Nephron (organoid): Measurements from ENCODE around the gene PPP1R1A.

Experiments
- H3K27ac Mint-ChIP-seq, 3 experiments: 2 replicates each; pipeline ENCODE4 v1.8.0; 2020; ENCODE audit warnings: mixed read lengths in 3 of 3, mild to moderate bottlenecking in 2 of 3, moderate library complexity in 1 of 3
- H3K27me3 Mint-ChIP-seq: 2 replicates; pipeline ENCODE4 v1.8.0; 2021; ENCODE audit warnings: low read depth, mild to moderate bottlenecking, moderate library complexity, mixed read lengths
- H3K36me3 Mint-ChIP-seq: 2 replicates; pipeline ENCODE4 v1.8.0; 2020; ENCODE audit warnings: low read depth, mixed read lengths
- H3K4me1 Mint-ChIP-seq: 2 replicates; pipeline ENCODE4 v1.8.0; 2020; ENCODE audit warnings: mixed read lengths
- H3K4me3 Mint-ChIP-seq, 3 experiments: 2 replicates each; pipeline ENCODE4 v1.8.0; 2020; ENCODE audit warnings: mild to moderate bottlenecking in 3 of 3, mixed read lengths in 3 of 3, moderate library complexity in 2 of 3
- H3K9me3 Mint-ChIP-seq: 2 replicates; pipeline ENCODE4 v1.8.0; 2020; ENCODE audit warnings: mixed read lengths
- TF ChIP-seq, protein P1 (sequence below), 3 experiments: fragments of 200-600 bp; sonication (generic); IDR thresholded peaks; one replicate each; pipeline ENCODE4 v1.5.0; 2021; ENCODE audit warnings: antibody characterized with exemption in 3 of 3; ENCODE audit not compliant: unreplicated experiment in 3 of 3

PPP1R1A gene

DNA sequence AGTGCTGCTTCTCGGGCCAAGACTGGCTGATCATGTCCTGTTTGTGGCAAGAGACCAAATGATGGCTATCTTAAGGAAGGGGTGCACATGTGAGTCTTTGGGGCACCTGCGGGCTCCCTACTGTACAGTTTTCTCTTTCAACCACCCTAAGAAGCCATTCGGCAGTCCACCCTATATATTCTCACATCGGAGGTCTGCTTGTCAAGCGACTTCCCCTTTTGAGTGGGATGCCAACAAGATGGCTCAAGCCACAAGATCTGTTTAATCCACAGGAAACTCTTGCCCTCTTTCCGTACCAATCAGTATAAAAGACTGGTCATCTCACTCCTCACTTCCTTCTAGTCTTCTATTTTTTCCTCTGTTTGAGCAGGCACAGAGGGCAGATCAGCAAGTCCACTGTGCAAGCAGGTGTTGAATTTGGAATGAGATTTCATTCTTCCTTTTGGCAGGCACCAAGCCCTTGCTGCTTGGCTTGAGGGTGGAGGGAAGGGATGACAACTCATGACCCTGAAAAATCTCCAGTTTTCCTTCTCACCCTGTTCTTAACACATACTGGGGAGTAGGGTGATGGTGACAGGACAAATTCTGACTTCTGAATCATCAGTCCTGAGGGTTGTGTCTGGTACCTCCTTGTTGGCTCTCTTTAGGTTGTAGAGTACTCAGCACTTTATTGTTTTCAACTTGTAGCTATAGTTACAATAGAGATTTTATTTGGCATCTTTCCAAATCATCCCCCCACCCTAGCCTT is 28.6 kb upstream of the PPP1R1A start:
- Mint-ChIP-seq H3K9me3 (no peaks in the 10 kb centered on the region), H3K27ac (no peak overlapping the region), H3K4me1 (no peaks in the 10 kb centered on the region), H3K4me3 (no peak overlapping the region), H3K27me3 (peaks cover 22% of the 10 kb centered on the region), H3K36me3 (no peaks in the 10 kb centered on the region)
- TF ChIP-seq, protein P1, sequence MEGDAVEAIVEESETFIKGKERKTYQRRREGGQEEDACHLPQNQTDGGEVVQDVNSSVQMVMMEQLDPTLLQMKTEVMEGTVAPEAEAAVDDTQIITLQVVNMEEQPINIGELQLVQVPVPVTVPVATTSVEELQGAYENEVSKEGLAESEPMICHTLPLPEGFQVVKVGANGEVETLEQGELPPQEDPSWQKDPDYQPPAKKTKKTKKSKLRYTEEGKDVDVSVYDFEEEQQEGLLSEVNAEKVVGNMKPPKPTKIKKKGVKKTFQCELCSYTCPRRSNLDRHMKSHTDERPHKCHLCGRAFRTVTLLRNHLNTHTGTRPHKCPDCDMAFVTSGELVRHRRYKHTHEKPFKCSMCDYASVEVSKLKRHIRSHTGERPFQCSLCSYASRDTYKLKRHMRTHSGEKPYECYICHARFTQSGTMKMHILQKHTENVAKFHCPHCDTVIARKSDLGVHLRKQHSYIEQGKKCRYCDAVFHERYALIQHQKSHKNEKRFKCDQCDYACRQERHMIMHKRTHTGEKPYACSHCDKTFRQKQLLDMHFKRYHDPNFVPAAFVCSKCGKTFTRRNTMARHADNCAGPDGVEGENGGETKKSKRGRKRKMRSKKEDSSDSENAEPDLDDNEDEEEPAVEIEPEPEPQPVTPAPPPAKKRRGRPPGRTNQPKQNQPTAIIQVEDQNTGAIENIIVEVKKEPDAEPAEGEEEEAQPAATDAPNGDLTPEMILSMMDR (IDR thresholded peaks at IDR 0.05; ENCODE audit: unreplicated experiment in 3 of 3): no peak

GRCh38 chr12:54612225-54612750 is 23.8 kb upstream of the PPP1R1A start:
- H3K36me3 Mint-ChIP-seq: no peaks in the 10 kb centered on the region
- no peak overlapping the region for H3K4me3 Mint-ChIP-seq
- TF ChIP-seq, protein P1 (IDR thresholded peaks at IDR 0.05; ENCODE audit: unreplicated experiment in 3 of 3): no peak
- no peaks in the 10 kb centered on the region for H3K9me3 Mint-ChIP-seq
- no peaks in the 10 kb centered on the region for H3K4me1 Mint-ChIP-seq
- H3K27me3 Mint-ChIP-seq: peaks cover 25% of the 10 kb centered on the region
- H3K27ac Mint-ChIP-seq: no peak overlapping the region

DNA sequence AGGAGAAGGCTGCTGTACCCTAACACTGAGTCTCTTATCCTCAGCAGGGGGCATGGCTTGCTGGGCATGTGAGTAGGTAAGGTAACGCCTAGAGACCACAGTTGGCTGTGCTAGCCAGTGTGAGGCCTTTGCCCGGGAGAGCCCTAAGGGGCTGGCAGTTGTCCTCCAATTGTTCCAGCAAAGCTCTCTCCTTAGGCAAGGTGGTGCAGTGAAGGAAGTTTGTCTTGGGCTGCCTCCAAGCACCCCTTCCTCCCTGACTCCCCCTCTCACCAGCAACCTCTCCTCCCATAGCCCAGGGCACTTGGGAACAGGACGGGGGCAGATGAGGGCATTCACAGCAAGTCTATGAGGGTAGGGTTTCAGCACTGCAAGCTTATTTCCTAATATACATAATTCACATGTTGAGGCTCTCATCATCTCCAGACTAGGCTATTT is 23.3 kb upstream of the PPP1R1A start:
- H3K4me3 Mint-ChIP-seq: no peak overlapping the region
- TF ChIP-seq, protein P1 (IDR thresholded peaks at IDR 0.05; ENCODE audit: unreplicated experiment in 3 of 3): no peak
- peaks cover 23% of the 10 kb centered on the region for H3K27me3 Mint-ChIP-seq
- H3K9me3 Mint-ChIP-seq: no peaks in the 10 kb centered on the region
- no peaks in the 10 kb centered on the region for H3K36me3 Mint-ChIP-seq
- H3K4me1 Mint-ChIP-seq: no peaks in the 10 kb centered on the region
- H3K27ac Mint-ChIP-seq: no peak overlapping the region

GRCh38 chr12:54608769-54609168 is 20.3 kb upstream of the PPP1R1A start:
- no peak overlapping the region for H3K4me3 Mint-ChIP-seq
- H3K4me1 Mint-ChIP-seq: no peaks in the 10 kb centered on the region
- no peak overlapping the region for H3K27ac Mint-ChIP-seq
- TF ChIP-seq, protein P1 (IDR thresholded peaks at IDR 0.05; ENCODE audit: unreplicated experiment in 3 of 3): no peak
- H3K36me3 Mint-ChIP-seq: no peaks in the 10 kb centered on the region
- peaks cover 16% of the 10 kb centered on the region for H3K27me3 Mint-ChIP-seq
- H3K9me3 Mint-ChIP-seq: no peaks in the 10 kb centered on the region

- Mint-ChIP-seq H3K9me3 (no peaks in the 10 kb centered on the region), H3K27ac (no peak overlapping the region), H3K27me3 (peaks cover 16% of the 10 kb centered on the region), H3K4me1 (no peaks in the 10 kb centered on the region), H3K36me3 (no peaks in the 10 kb centered on the region), H3K4me3 (no peak overlapping the region)
- TF ChIP-seq, protein P1 (IDR thresholded peaks at IDR 0.05; ENCODE audit: unreplicated experiment in 3 of 3): no peak
These were observed 19.7 kb upstream of the PPP1R1A start for GRCh38 chr12:54608156-54608555.

GRCh38 chr12:54606556-54606955 is 18.1 kb upstream of the PPP1R1A start:
- H3K4me1 Mint-ChIP-seq: no peaks in the 10 kb centered on the region
- no peak overlapping the region for H3K4me3 Mint-ChIP-seq
- H3K9me3 Mint-ChIP-seq: no peaks in the 10 kb centered on the region
- H3K36me3 Mint-ChIP-seq: no peaks in the 10 kb centered on the region
- no peak overlapping the region for H3K27ac Mint-ChIP-seq
- peaks cover 8% of the 10 kb centered on the region for H3K27me3 Mint-ChIP-seq
- TF ChIP-seq, protein P1 (IDR thresholded peaks at IDR 0.05; ENCODE audit: unreplicated experiment in 3 of 3): no peak
